Neural cell (in vitro differentiated cells): Measurements from ENCODE around the gene MCM3AP. TPM values are rescaled to one million over a fixed set of nuclear protein-coding genes. Genes with fewer than 3 reads are reported as not detected.

ENCODE experiments used
- H2AFZ ChIP-seq: fragments of 200-600, 300-800 bp; sonication (generic), shearing (Covaris generic); 2 replicates; pipeline ENCODE4 v1.6.0; 2014; ENCODE audit warnings: low read depth, mild to moderate bottlenecking, antibody characterized with exemption, low read length, moderate library complexity
- H3F3A ChIP-seq: fragments of 200-600 bp; shearing (Covaris generic); 2 replicates; pipeline ENCODE4 v1.6.1; 2016; ENCODE audit warnings: mild to moderate bottlenecking, moderate library complexity, mixed read lengths, antibody characterized with exemption, low read length; ENCODE audit not compliant: insufficient read depth, poor library complexity, severe bottlenecking
- H3K27ac ChIP-seq: fragments of 200-600, 300-800 bp; sonication (generic), shearing (Covaris generic); 2 replicates; pipeline ENCODE4 v1.5.1; 2014; ENCODE audit warnings: mild to moderate bottlenecking, low read length, moderate library complexity
- H3K27me3 ChIP-seq: fragments of 300-800, 200-600 bp; sonication (generic), shearing (Covaris generic); 2 replicates; pipeline ENCODE4 v1.6.0; 2014; ENCODE audit warnings: mild to moderate bottlenecking, low read depth, low read length, moderate library complexity; ENCODE audit not compliant: insufficient read depth
- H3K36me3 ChIP-seq: fragments of 300-800, 200-600 bp; sonication (generic), shearing (Covaris generic); 2 replicates; pipeline ENCODE4 v1.5.1; 2014; ENCODE audit warnings: mild to moderate bottlenecking, antibody characterized with exemption, low read length, moderate library complexity; ENCODE audit not compliant: insufficient read depth
- H3K4me2 ChIP-seq: fragments of 300-800, 200-600 bp; sonication (generic), shearing (Covaris generic); 2 replicates; pipeline ENCODE4 v1.6.0; 2014; ENCODE audit warnings: mild to moderate bottlenecking, low read length
- H3K4me3 ChIP-seq: fragments of 300-800, 200-600 bp; sonication (generic), shearing (Covaris generic); 2 replicates; pipeline ENCODE4 v1.5.1; 2014; ENCODE audit warnings: mild to moderate bottlenecking, low read length, moderate library complexity
- H3K79me2 ChIP-seq: fragments of 200-600 bp; shearing (Covaris generic); replicated peaks from 2 replicates; pipeline ENCODE4 v1.6.0; 2014; ENCODE audit warnings: mild to moderate bottlenecking, low read length, moderate library complexity; ENCODE audit not compliant: insufficient read depth
- H3K9ac ChIP-seq: fragments of 300-800, 200-600 bp; sonication (generic), shearing (Covaris generic); 2 replicates; pipeline ENCODE4 v1.6.1; 2016; ENCODE audit warnings: mild to moderate bottlenecking, low read length, mixed read lengths
- H3K9me2 ChIP-seq: fragments of 200-600 bp; shearing (Covaris generic); 2 replicates; pipeline ENCODE4 v1.6.1; 2016; ENCODE audit warnings: mild to moderate bottlenecking, low read length, mixed read lengths; ENCODE audit not compliant: insufficient read depth
- H3K9me3 ChIP-seq: fragments of 200-600, 300-800 bp; sonication (generic), shearing (Covaris generic); 2 replicates; pipeline ENCODE4 v1.6.1; 2016; ENCODE audit warnings: mild to moderate bottlenecking, mixed run types, low read length, moderate library complexity, mixed read lengths
- H4K20me1 ChIP-seq: fragments of 200-600 bp; shearing (Covaris generic); 2 replicates; pipeline ENCODE4 v1.6.1; 2016; ENCODE audit warnings: mild to moderate bottlenecking, mixed run types; ENCODE audit not compliant: insufficient read depth
- CTCF ChIP-seq: fragments of 450-650 bp; IDR thresholded peaks from 2 replicates; pipeline ENCODE4 v1.5.1; 2014; ENCODE audit warnings: antibody characterized with exemption, mild to moderate bottlenecking, moderate library complexity; ENCODE audit not compliant: poor library complexity, severe bottlenecking
- EP300 ChIP-seq: fragments of 450-650 bp; conservative IDR thresholded peaks from 2 replicates; pipeline ENCODE4 v1.6.1; 2014; ENCODE audit warnings: antibody characterized with exemption, mild to moderate bottlenecking, moderate library complexity; ENCODE audit not compliant: poor library complexity, severe bottlenecking
- EZH2 ChIP-seq: fragments of 200-600, 300-800 bp; shearing (Covaris generic), sonication (generic); IDR thresholded peaks from 2 replicates; pipeline ENCODE4 v1.6.1; 2014; ENCODE audit warnings: antibody characterized with exemption, low read length, borderline replicate concordance, mild to moderate bottlenecking; ENCODE audit not compliant: insufficient read depth, poor library complexity, severe bottlenecking
- MXI1 ChIP-seq: fragments of 450-650 bp; conservative IDR thresholded peaks from 2 replicates; pipeline ENCODE4 v1.6.1; 2014; ENCODE audit warnings: antibody characterized with exemption, mild to moderate bottlenecking; ENCODE audit not compliant: poor library complexity, severe bottlenecking
- POLR2AphosphoS5 ChIP-seq: IDR thresholded peaks from 2 replicates; pipeline ENCODE4 v1.6.1; 2012
- RAD21 ChIP-seq: fragments of 450-650 bp; conservative IDR thresholded peaks from 2 replicates; pipeline ENCODE4 v1.6.1; 2014; ENCODE audit warnings: antibody characterized with exemption, mild to moderate bottlenecking, moderate library complexity
- REST ChIP-seq: IDR thresholded peaks from 2 replicates; pipeline ENCODE4 v1.6.1; 2012; ENCODE audit warnings: borderline replicate concordance
- SMC3 ChIP-seq: fragments of 450-650 bp; conservative IDR thresholded peaks from 2 replicates; pipeline ENCODE4 v1.6.1; 2014; ENCODE audit warnings: antibody characterized with exemption, mild to moderate bottlenecking, moderate library complexity; ENCODE audit not compliant: poor library complexity
- TAF1 ChIP-seq: IDR thresholded peaks from 2 replicates; pipeline ENCODE4 v1.6.1; 2012; ENCODE audit warnings: low read depth
- polyA plus RNA-seq: library from polyadenylated mRNA; depleted of rRNA; stranded (reverse); fragments of >200 nt; gene quantifications from 2 replicates; pipeline ENCODE4 v1.2.3, GENCODE V29; 2014

MCM3AP gene
- polyA plus RNA-seq, 1 donor from 2014 or later = 74.2 TPM

GRCh38 chr21:46234436-46234950 is 50.9 kb downstream of the MCM3AP start:
- Histone ChIP-seq H3K9me2 (no peaks in the 10 kb centered on the region), H3K79me2 (no peaks in the 10 kb centered on the region), H2AFZ (no peak overlapping the region), H3K27ac (peak overlapping the region; percentile 11), H3K4me2 (no peak overlapping the region), H3K36me3 (peaks cover 27% of the 10 kb centered on the region), H3K4me3 (no peak overlapping the region), H4K20me1 (no peaks in the 10 kb centered on the region), H3K9ac (no peak overlapping the region), H3K27me3 (no peaks in the 10 kb centered on the region), H3K9me3 (no peaks in the 10 kb centered on the region), H3F3A (no peaks in the 10 kb centered on the region)
- TF ChIP-seq RAD21 = no peak
- no peak for TF ChIP-seq EP300
- TF ChIP-seq TAF1 = no peak
- no peak for TF ChIP-seq REST
- TF ChIP-seq SMC3 = no peak
- no peak for TF ChIP-seq CTCF

- H3K27me3 ChIP-seq = no peaks in the 10 kb centered on the region
- H3K36me3 ChIP-seq = peaks cover 20% of the 10 kb centered on the region
- peak overlapping the region; percentile 78 for H3K4me3 ChIP-seq
- H4K20me1 ChIP-seq = no peaks in the 10 kb centered on the region
- H3K4me2 ChIP-seq = peak overlapping the region; percentile 33
- TF ChIP-seq POLR2AphosphoS5 = no peak
- TF ChIP-seq REST = no peak
- no peak for TF ChIP-seq RAD21
- TF ChIP-seq SMC3 = no peak
- no peak for TF ChIP-seq EZH2
- TF ChIP-seq MXI1 = no peak
- TF ChIP-seq EP300 = no peak
- no peak for TF ChIP-seq TAF1
- no peak for TF ChIP-seq CTCF
- H3K9me2 ChIP-seq = no peaks in the 10 kb centered on the region
- H3F3A ChIP-seq = no peaks in the 10 kb centered on the region
- H3K79me2 ChIP-seq = peaks cover 33% of the 10 kb centered on the region
- H3K9me3 ChIP-seq = no peaks in the 10 kb centered on the region
- H3K9ac ChIP-seq = peak overlapping the region; percentile 69
- peak overlapping the region; percentile 68 for H3K27ac ChIP-seq
- H2AFZ ChIP-seq = peak overlapping the region; percentile 56
These were observed 55.5 kb downstream of the MCM3AP start for GRCh38 chr21:46229923-46230260.
